Panc1 (cell line): ENCODE measurements around the gene PABPN1. TPM values are rescaled to one million over a fixed set of nuclear protein-coding genes. Genes with fewer than 3 reads are reported as not detected.

Experiments used
- ATAC-seq: fragments of 200-7000 bp; cut with Tn5 transposase; 2 replicates; pipeline ENCODE4 v1.9.1; 2020; ENCODE audit warnings: mild to moderate bottlenecking, moderate library complexity
- BruUV-seq: library from RNA; stranded (reverse); fragments of 400-500 nt; replicated peaks from 2 replicates; lab custom pipeline; 2021; lab: Mats Ljungman, UMichigan
- CTCF ChIA-PET: fragments of 300-600 bp; sonication (Branson Sonifier 250); formaldehyde crosslinking; loops from one replicate; lab custom pipeline; 2022; ENCODE audit warnings: antibody characterized with exemption; lab: Charles Lee
- POLR2A ChIA-PET: fragments of 300-600 bp; sonication (Branson Sonifier 250); formaldehyde crosslinking; loops from one replicate; lab custom pipeline; 2022; ENCODE audit warnings: antibody characterized with exemption; lab: Charles Lee
- DNase-seq: peaks from one replicate; pipeline ENCODE4 v3.0.0-alpha.2; 2010; ENCODE audit warnings: low read depth, low spot score
- H3K27ac ChIP-seq: 2 replicates; pipeline ENCODE4 v1.5.1; 2011; ENCODE audit warnings: mild to moderate bottlenecking, low read length, inconsistent platforms
- H3K27me3 ChIP-seq: fragments of 200-500 bp; sonication (Bioruptor generic); 2 replicates; pipeline ENCODE4 v1.6.0; 2014; ENCODE audit warnings: low read length, inconsistent platforms; ENCODE audit not compliant: control insufficient read depth, insufficient read depth
- H3K36me3 ChIP-seq: fragments of 200-500 bp; sonication (Bioruptor generic); 2 replicates; pipeline ENCODE4 v1.5.1; 2014; ENCODE audit warnings: inconsistent platforms, mild to moderate bottlenecking, low read length, moderate library complexity; ENCODE audit not compliant: control insufficient read depth, insufficient read depth
- H3K4me1 ChIP-seq: 2 replicates; pipeline ENCODE4 v1.5.1; 2011; ENCODE audit warnings: inconsistent platforms, mild to moderate bottlenecking, low read length, moderate library complexity; ENCODE audit not compliant: control insufficient read depth, insufficient read depth
- H3K4me3 ChIP-seq, 2 experiments: 2 replicates each; pipeline ENCODE4 v1.5.1; 2011 to 2012; ENCODE audit warnings: low read depth in 2 of 2, low read length in 2 of 2, mild to moderate bottlenecking in 2 of 2, inconsistent platforms in 1 of 2, moderate library complexity in 1 of 2
- H3K9me3 ChIP-seq: fragments of 200-500 bp; sonication (Bioruptor generic); 2 replicates; pipeline ENCODE4 v1.5.1; 2014; ENCODE audit warnings: low read depth, mild to moderate bottlenecking, inconsistent platforms, low read length, moderate library complexity; ENCODE audit not compliant: control insufficient read depth, insufficient read depth
- POLR2AphosphoS5 ChIP-seq: IDR thresholded peaks from 2 replicates; pipeline ENCODE4 v1.6.1; 2012; ENCODE audit warnings: mild to moderate bottlenecking, low read depth, low read length, moderate library complexity
- SIN3A ChIP-seq: IDR thresholded peaks from 2 replicates; pipeline ENCODE4 v1.6.1; 2012; ENCODE audit warnings: low read depth, mild to moderate bottlenecking, low read length, moderate library complexity, borderline replicate concordance; ENCODE audit not compliant: insufficient read depth
- TCF7L2 ChIP-seq: IDR thresholded peaks from 2 replicates; pipeline ENCODE4 v1.6.1; 2011; ENCODE audit warnings: mild to moderate bottlenecking, low read depth, low read length, inconsistent platforms
- in situ Hi-C: cut with HindIII; loops from 2 replicates; pipeline ENCODE4 v1.10.0; 2016; ENCODE audit warnings: low sequenced_read_pairs, low pct_unique_long_range_greater_than_20kb
- intact Hi-C: fragments of 100-400 bp; cut with micrococcal nuclease; formaldehyde crosslinking; loops from one replicate; pipeline ENCODE4 v1.10.0; 2022; ENCODE audit not compliant: unreplicated experiment
- total RNA-seq: library from RNA; stranded (reverse); gene quantifications from one replicate; pipeline ENCODE4 v1.2.1, GENCODE V29; 2021; ENCODE audit not compliant: unreplicated experiment
- TF ChIP-seq, protein P1 (sequence below): fragments of 450-650 bp; IDR thresholded peaks from 2 replicates; pipeline ENCODE4 v1.5.1; 2017; ENCODE audit warnings: mild to moderate bottlenecking
- TF ChIP-seq, protein P2 (sequence below), 2 experiments: IDR thresholded peaks; 2 replicates each; pipeline ENCODE4 v1.6.1; 2011 to 2012; ENCODE audit warnings: low read depth in 2 of 2, control low read depth in 1 of 2, low read length in 1 of 2, mild to moderate bottlenecking in 1 of 2, moderate library complexity in 1 of 2; ENCODE audit not compliant: insufficient read depth in 1 of 2

The PABPN1 gene
- total RNA-seq, 1 experiment from 2014 or later: 159 TPM

DNA sequence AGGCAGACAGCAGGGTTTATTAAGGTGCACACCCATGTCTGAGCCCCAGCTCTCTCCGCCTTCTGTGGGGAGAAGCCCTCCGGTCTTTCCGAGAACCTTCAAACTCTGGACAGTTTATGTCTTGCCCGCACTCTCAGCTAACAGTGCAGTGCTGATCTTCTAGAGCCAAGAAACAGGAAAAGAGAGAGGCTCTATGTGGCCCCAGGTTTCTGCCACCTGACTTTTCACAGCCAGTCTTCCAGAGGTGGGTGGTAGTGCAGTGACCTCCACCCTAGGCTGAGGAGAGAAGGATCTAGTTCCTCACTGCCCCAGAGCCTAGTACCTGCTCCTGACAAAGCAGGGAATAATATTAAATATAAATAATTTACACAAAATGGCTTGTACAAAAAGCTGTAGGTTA is 35.4 kb downstream of the PABPN1 start:
- no peak overlapping the region for H3K27ac ChIP-seq
- POLR2A ChIA-PET: no interaction called here

DNA sequence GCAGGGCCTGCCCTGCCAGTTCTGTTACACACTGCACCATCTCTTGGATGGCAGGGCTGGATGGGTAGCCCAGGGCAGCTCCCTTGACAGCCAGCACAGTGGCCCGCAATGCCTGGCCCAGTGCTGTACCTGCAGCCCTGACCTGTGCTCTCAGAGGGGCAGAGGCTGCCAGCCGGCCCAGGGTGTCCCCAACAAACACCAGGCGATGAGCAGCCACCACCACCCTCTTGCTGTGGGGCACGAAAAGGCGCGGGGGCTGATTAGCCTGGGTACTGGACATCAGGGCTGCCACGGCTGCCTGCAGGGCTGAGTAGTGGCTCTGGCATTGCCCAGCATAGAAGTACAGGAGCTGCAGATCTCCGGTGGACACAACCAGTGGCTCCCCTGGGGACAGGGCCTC is 36.0 kb downstream of the PABPN1 start:
- Histone ChIP-seq H3K4me1 (no peaks in the 10 kb centered on the region), H3K4me3 (no peak overlapping the region), H3K27ac (no peak overlapping the region), H3K36me3 (no peaks in the 10 kb centered on the region), H3K27me3 (peaks cover 11% of the 10 kb centered on the region), H3K9me3 (no peaks in the 10 kb centered on the region)
- in situ Hi-C loops (no loop called here), intact Hi-C loops (no loop called here)
- DNase-seq: no peak
- ChIA-PET CTCF (no interaction called here), POLR2A (no interaction called here)
- BruUV-seq: no TSS peak
- ATAC-seq: no peak
- TF ChIP-seq POLR2AphosphoS5 (no peak), SIN3A (no peak), TCF7L2 (no peak)
- TF ChIP-seq, protein P1, sequence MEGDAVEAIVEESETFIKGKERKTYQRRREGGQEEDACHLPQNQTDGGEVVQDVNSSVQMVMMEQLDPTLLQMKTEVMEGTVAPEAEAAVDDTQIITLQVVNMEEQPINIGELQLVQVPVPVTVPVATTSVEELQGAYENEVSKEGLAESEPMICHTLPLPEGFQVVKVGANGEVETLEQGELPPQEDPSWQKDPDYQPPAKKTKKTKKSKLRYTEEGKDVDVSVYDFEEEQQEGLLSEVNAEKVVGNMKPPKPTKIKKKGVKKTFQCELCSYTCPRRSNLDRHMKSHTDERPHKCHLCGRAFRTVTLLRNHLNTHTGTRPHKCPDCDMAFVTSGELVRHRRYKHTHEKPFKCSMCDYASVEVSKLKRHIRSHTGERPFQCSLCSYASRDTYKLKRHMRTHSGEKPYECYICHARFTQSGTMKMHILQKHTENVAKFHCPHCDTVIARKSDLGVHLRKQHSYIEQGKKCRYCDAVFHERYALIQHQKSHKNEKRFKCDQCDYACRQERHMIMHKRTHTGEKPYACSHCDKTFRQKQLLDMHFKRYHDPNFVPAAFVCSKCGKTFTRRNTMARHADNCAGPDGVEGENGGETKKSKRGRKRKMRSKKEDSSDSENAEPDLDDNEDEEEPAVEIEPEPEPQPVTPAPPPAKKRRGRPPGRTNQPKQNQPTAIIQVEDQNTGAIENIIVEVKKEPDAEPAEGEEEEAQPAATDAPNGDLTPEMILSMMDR: no peak
- TF ChIP-seq, protein P2, sequence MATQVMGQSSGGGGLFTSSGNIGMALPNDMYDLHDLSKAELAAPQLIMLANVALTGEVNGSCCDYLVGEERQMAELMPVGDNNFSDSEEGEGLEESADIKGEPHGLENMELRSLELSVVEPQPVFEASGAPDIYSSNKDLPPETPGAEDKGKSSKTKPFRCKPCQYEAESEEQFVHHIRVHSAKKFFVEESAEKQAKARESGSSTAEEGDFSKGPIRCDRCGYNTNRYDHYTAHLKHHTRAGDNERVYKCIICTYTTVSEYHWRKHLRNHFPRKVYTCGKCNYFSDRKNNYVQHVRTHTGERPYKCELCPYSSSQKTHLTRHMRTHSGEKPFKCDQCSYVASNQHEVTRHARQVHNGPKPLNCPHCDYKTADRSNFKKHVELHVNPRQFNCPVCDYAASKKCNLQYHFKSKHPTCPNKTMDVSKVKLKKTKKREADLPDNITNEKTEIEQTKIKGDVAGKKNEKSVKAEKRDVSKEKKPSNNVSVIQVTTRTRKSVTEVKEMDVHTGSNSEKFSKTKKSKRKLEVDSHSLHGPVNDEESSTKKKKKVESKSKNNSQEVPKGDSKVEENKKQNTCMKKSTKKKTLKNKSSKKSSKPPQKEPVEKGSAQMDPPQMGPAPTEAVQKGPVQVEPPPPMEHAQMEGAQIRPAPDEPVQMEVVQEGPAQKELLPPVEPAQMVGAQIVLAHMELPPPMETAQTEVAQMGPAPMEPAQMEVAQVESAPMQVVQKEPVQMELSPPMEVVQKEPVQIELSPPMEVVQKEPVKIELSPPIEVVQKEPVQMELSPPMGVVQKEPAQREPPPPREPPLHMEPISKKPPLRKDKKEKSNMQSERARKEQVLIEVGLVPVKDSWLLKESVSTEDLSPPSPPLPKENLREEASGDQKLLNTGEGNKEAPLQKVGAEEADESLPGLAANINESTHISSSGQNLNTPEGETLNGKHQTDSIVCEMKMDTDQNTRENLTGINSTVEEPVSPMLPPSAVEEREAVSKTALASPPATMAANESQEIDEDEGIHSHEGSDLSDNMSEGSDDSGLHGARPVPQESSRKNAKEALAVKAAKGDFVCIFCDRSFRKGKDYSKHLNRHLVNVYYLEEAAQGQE (IDR thresholded peaks at IDR 0.05; ENCODE audit: insufficient read depth in 1 of 2, low read depth in 2 of 2, low read length in 1 of 2): no peak

More for the DNA sequence above, 35.4 kb downstream of the PABPN1 start:
- intact Hi-C loops: no loop called here
- Histone ChIP-seq H3K27me3 (peaks cover 11% of the 10 kb centered on the region), H3K4me1 (no peaks in the 10 kb centered on the region), H3K36me3 (no peaks in the 10 kb centered on the region), H3K9me3 (no peaks in the 10 kb centered on the region), H3K4me3 (no peak overlapping the region)
- TF ChIP-seq, protein P2 (IDR thresholded peaks at IDR 0.05; ENCODE audit: insufficient read depth in 1 of 2, low read depth in 2 of 2, low read length in 1 of 2): no peak
- TF ChIP-seq POLR2AphosphoS5: no peak
- TF ChIP-seq SIN3A: no peak
- TF ChIP-seq TCF7L2: no peak
- TF ChIP-seq, protein P1: no peak
- CTCF ChIA-PET: no interaction called here
- no peak for ATAC-seq
- BruUV-seq: no TSS peak
- in situ Hi-C loops: no loop called here
- no peak for DNase-seq
